PC-3 (cell line): Measurements from ENCODE around the gene ERFL. TPM values are rescaled to one million over a fixed set of nuclear protein-coding genes. Genes with fewer than 3 reads are reported as not detected.

Source experiments
- ATAC-seq: fragments of 200-7000 bp; cut with Tn5 transposase; 2 replicates; pipeline ENCODE4 v1.9.1; 2020; ENCODE audit warnings: mild to moderate bottlenecking, moderate library complexity
- BruUV-seq: library from RNA; stranded (reverse); fragments of 400-500 nt; replicated peaks from 2 replicates; lab custom pipeline; 2021; lab: Mats Ljungman, UMichigan
- CTCF ChIA-PET: fragments of 300-600 bp; sonication (Branson Sonifier 250); formaldehyde crosslinking; loops from one replicate; lab custom pipeline; 2022; ENCODE audit warnings: antibody characterized with exemption; lab: Charles Lee
- POLR2A ChIA-PET: fragments of 300-600 bp; sonication (Branson Sonifier 250); formaldehyde crosslinking; loops from one replicate; lab custom pipeline; 2022; ENCODE audit warnings: antibody characterized with exemption; ENCODE audit not compliant: unreplicated experiment; lab: Charles Lee
- DNase-seq: peaks from one replicate; pipeline ENCODE4 v3.0.0-alpha.2; 2015
- H2AFZ ChIP-seq: fragments of 300-600 bp; sonication (generic); 2 replicates; pipeline ENCODE4 v1.6.0; 2016; ENCODE audit warnings: antibody characterized with exemption, low read length
- H3F3A ChIP-seq: fragments of 300-600 bp; sonication (generic); one replicate; pipeline ENCODE4 v1.6.0; 2017; ENCODE audit warnings: antibody characterized with exemption, low read length, control low read depth, mild to moderate bottlenecking; ENCODE audit not compliant: unreplicated experiment
- H3K27ac ChIP-seq: fragments of 300-600 bp; sonication (generic); 2 replicates; pipeline ENCODE4 v1.5.1; 2016; ENCODE audit warnings: mild to moderate bottlenecking, low read length
- H3K27me3 ChIP-seq: fragments of 300-600 bp; sonication (generic); 2 replicates; pipeline ENCODE4 v1.6.1; 2016; ENCODE audit warnings: low read length, mixed read lengths
- H3K36me3 ChIP-seq: fragments of 300-600 bp; sonication (generic); 2 replicates; pipeline ENCODE4 v1.6.1; 2016; ENCODE audit warnings: low read depth, mixed run types, low read length, mixed read lengths
- H3K4me1 ChIP-seq: fragments of 300-600 bp; sonication (generic); 2 replicates; pipeline ENCODE4 v1.5.1; 2016; ENCODE audit warnings: low read length; ENCODE audit not compliant: insufficient read depth
- H3K4me2 ChIP-seq: fragments of 300-600 bp; sonication (generic); 2 replicates; pipeline ENCODE4 v1.6.0; 2016; ENCODE audit warnings: low read length
- H3K4me3 ChIP-seq: fragments of 300-600 bp; sonication (generic); 2 replicates; pipeline ENCODE4 v1.5.1; 2016; ENCODE audit warnings: mild to moderate bottlenecking, low read length, mixed read lengths
- H3K79me2 ChIP-seq: fragments of 300-600 bp; sonication (generic); 2 replicates; pipeline ENCODE4 v1.6.1; 2017; ENCODE audit warnings: low read length, mixed read lengths
- H3K9ac ChIP-seq: fragments of 300-600 bp; sonication (generic); 2 replicates; pipeline ENCODE4 v1.6.0; 2016; ENCODE audit warnings: mild to moderate bottlenecking, low read length
- H3K9me2 ChIP-seq: fragments of 300-600 bp; sonication (generic); replicated peaks from 2 replicates; pipeline ENCODE4 v1.6.1; 2016; ENCODE audit warnings: mixed run types, low read length, mixed read lengths
- H3K9me3 ChIP-seq: fragments of 300-600 bp; sonication (generic); 2 replicates; pipeline ENCODE4 v1.6.1; 2016; ENCODE audit warnings: low read length, mixed read lengths
- H4K20me1 ChIP-seq: fragments of 300-600 bp; sonication (generic); 2 replicates; pipeline ENCODE4 v1.6.1; 2016; ENCODE audit warnings: low read length, mixed read lengths
- CTCF ChIP-seq: fragments of 300-600 bp; sonication (generic); conservative IDR thresholded peaks from 2 replicates; pipeline ENCODE4 v1.5.1; 2017; ENCODE audit warnings: antibody characterized with exemption, low read depth, mild to moderate bottlenecking, low read length
- EZH2 ChIP-seq: fragments of 300-600 bp; sonication (generic); IDR thresholded peaks from one replicate; pipeline ENCODE4 v1.6.1; 2017; ENCODE audit warnings: antibody characterized with exemption, mild to moderate bottlenecking, low read length; ENCODE audit not compliant: unreplicated experiment
- EZH2phosphoT487 ChIP-seq: fragments of 300-600 bp; sonication (generic); IDR thresholded peaks from 2 replicates; pipeline ENCODE4 v1.6.1; 2018; ENCODE audit warnings: mild to moderate bottlenecking, antibody characterized with exemption, low read length, borderline replicate concordance
- intact Hi-C: fragments of 100-400 bp; cut with micrococcal nuclease; formaldehyde crosslinking; loops from 2 replicates; pipeline ENCODE4 v1.9.0; 2023
- total RNA-seq: library from RNA; depleted of rRNA; stranded (reverse); fragments of >200 nt; gene quantifications from 2 replicates; pipeline ENCODE4 v1.2.3, GENCODE V29; 2014

The ERFL gene
- total RNA-seq, 1 experiment from 2014 or later: 0.11 TPM

- Histone ChIP-seq H3K4me1 (peaks cover 6% of the 10 kb centered on the region; the same call in 1 of the 2 replicates), H3K4me3 (no peak overlapping the region), H3K4me2 (no peak overlapping the region), H3K79me2 (no peaks in the 10 kb centered on the region), H4K20me1 (no peaks in the 10 kb centered on the region), H3K9ac (no peak overlapping the region), H3K36me3 (no peaks in the 10 kb centered on the region), H3K27ac (no peak overlapping the region), H3K27me3 (peaks cover 6% of the 10 kb centered on the region; the same call in 1 of the 2 replicates), H3K9me2 (no peaks in the 10 kb centered on the region), H3F3A (no peaks in the 10 kb centered on the region), H2AFZ (no peak overlapping the region), H3K9me3 (no peaks in the 10 kb centered on the region)
- ChIA-PET CTCF (no interaction called here), POLR2A (no interaction called here)
- intact Hi-C loops: no loop called here
- no peak for ATAC-seq
- no TSS peak for BruUV-seq
- TF ChIP-seq CTCF (no peak), EZH2phosphoT487 (no peak)
- no peak for DNase-seq
Observed at GRCh38 chr19:41924151-41925145, 3.8 kb downstream of the ERFL start.

- H2AFZ ChIP-seq: no peak overlapping the region
- H3K9me2 ChIP-seq: no peaks in the 10 kb centered on the region
- no peak overlapping the region for H3K9ac ChIP-seq
- no peaks in the 10 kb centered on the region for H3F3A ChIP-seq
- H3K27me3 ChIP-seq: peaks cover 6% of the 10 kb centered on the region; the same call in 1 of the 2 replicates
- ChIA-PET POLR2A (no interaction called here), CTCF (no interaction called here)
- no peaks in the 10 kb centered on the region for H3K9me3 ChIP-seq
- BruUV-seq: no TSS peak
- H3K36me3 ChIP-seq: no peaks in the 10 kb centered on the region
- no peaks in the 10 kb centered on the region for H3K79me2 ChIP-seq
- H3K4me3 ChIP-seq: no peak overlapping the region
- intact Hi-C loops: no loop called here
- DNase-seq (no peak), ATAC-seq (no peak)
- no peaks in the 10 kb centered on the region for H4K20me1 ChIP-seq
- no peaks in the 10 kb centered on the region for H3K4me1 ChIP-seq
- TF ChIP-seq EZH2 (no peak), CTCF (no peak), EZH2phosphoT487 (no peak)
- no peak overlapping the region for H3K27ac ChIP-seq
- H3K4me2 ChIP-seq: no peak overlapping the region
Observed at GRCh38 chr19:41923045-41923788, 5.0 kb downstream of the ERFL start.
